Uterus (tissue), 4 donors: Measurements from ENCODE around the gene ELOVL2. TPM values are rescaled to one million over a fixed set of nuclear protein-coding genes. Genes with fewer than 3 reads are reported as not detected.

ENCODE experiments used
- DNase-seq, 2 donors: peaks; one replicate each; pipeline ENCODE4 v3.0.0-alpha.2; 2019 to 2020
- H3K27ac ChIP-seq, 2 donors: fragments of 200-600 bp; sonication (generic); 1 replicate in 1 of 2; 2 replicates in 1 of 2; pipeline ENCODE4 v1.5.1; 2016 to 2018
- H3K27me3 ChIP-seq, 2 donors: fragments of 200-600 bp; sonication (generic); one replicate each; pipeline ENCODE4 v1.5.1; 2018 to 2019; ENCODE audit warnings: control low read depth in 1 of 2
- H3K36me3 ChIP-seq, 2 donors: fragments of 200-600 bp; sonication (generic); one replicate each; pipeline ENCODE4 v1.5.1; 2019; ENCODE audit warnings: control low read depth in 1 of 2
- H3K4me1 ChIP-seq, 2 donors: fragments of 200-600 bp; sonication (generic); one replicate each; pipeline ENCODE4 v1.5.1; 2018 to 2019; ENCODE audit warnings: control low read depth in 1 of 2
- H3K4me3 ChIP-seq, 2 donors: fragments of 200-600 bp; sonication (generic); 1 replicate in 1 of 2; 2 replicates in 1 of 2; pipeline ENCODE4 v1.5.1; 2018 to 2019; ENCODE audit warnings: mild to moderate bottlenecking in 1 of 2
- H3K9me3 ChIP-seq, 2 donors: fragments of 200-600 bp; sonication (generic); one replicate each; pipeline ENCODE4 v1.5.1; 2019; ENCODE audit warnings: control low read depth in 1 of 2
- POLR2A ChIP-seq, 2 donors: fragments of 450-650 bp; IDR thresholded peaks; one replicate each; pipeline ENCODE4 v1.6.1; 2016; ENCODE audit warnings: antibody characterized with exemption in 2 of 2, mild to moderate bottlenecking in 1 of 2, moderate library complexity in 1 of 2
- intact Hi-C: fragments of 100-400 bp; cut with DNase I; formaldehyde crosslinking; loops from one replicate; pipeline ENCODE4 v1.15.1; 2023; ENCODE audit warnings: low total_unique reads
- total RNA-seq, 4 donors: library from RNA; depleted of rRNA in 3 of 4; stranded (reverse); fragments of >200 nt in 3 of 4; gene quantifications; one replicate each; pipeline versions ENCODE4 v1.1.0 to v1.2.4, GENCODE V29; 2014 to 2023
- TF ChIP-seq, protein P1 (sequence below), 4 experiments: fragments of 200-600 bp in 2 of 4; fragments of 450-650 bp in 2 of 4; sonication (generic) in 2 of 4; IDR thresholded peaks; one replicate each; pipeline ENCODE4 v1.5.1; 2016 to 2019; ENCODE audit warnings: antibody characterized with exemption in 4 of 4, mild to moderate bottlenecking in 2 of 4, moderate library complexity in 1 of 4
- donor health status: DM: yes; HTN: yes; CAD: no.

Gene ELOVL2
- total RNA-seq, 4 donors from 2014 or later: 0.09 to 3.5 TPM; not detected in 2

DNA sequence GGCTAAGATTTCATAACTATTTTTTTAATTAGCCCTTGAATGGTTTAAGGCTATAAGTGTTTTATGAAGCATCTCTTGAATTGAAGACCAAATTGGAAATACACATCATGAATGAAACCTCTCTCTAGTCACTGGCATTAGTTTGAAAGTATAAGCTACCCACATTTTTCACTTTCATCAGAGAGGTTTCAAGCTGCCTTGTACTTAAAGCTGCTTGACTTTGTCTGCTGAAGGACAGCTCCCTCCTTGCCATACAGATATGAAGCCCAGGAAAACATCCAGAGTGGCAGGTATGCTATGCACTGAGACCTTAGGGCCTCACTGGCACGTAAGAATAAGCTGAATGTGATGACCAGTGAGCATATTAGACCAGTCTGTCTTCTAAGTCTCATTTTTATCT lies 62.7 kb downstream of the ELOVL2 start:
- Histone ChIP-seq H3K27me3 (no peaks in the 10 kb centered on the region), H3K27ac (no peak overlapping the region), H3K4me1 (no peaks in the 10 kb centered on the region), H3K4me3 (no peak overlapping the region), H3K9me3 (no peaks in the 10 kb centered on the region), H3K36me3 (no peaks in the 10 kb centered on the region)
- no peak for TF ChIP-seq POLR2A (IDR thresholded peaks at IDR 0.05)
- TF ChIP-seq, protein P1, sequence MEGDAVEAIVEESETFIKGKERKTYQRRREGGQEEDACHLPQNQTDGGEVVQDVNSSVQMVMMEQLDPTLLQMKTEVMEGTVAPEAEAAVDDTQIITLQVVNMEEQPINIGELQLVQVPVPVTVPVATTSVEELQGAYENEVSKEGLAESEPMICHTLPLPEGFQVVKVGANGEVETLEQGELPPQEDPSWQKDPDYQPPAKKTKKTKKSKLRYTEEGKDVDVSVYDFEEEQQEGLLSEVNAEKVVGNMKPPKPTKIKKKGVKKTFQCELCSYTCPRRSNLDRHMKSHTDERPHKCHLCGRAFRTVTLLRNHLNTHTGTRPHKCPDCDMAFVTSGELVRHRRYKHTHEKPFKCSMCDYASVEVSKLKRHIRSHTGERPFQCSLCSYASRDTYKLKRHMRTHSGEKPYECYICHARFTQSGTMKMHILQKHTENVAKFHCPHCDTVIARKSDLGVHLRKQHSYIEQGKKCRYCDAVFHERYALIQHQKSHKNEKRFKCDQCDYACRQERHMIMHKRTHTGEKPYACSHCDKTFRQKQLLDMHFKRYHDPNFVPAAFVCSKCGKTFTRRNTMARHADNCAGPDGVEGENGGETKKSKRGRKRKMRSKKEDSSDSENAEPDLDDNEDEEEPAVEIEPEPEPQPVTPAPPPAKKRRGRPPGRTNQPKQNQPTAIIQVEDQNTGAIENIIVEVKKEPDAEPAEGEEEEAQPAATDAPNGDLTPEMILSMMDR (IDR thresholded peaks at IDR 0.05): no peak
- DNase-seq: no peak
- intact Hi-C loops: no loop called here

DNA sequence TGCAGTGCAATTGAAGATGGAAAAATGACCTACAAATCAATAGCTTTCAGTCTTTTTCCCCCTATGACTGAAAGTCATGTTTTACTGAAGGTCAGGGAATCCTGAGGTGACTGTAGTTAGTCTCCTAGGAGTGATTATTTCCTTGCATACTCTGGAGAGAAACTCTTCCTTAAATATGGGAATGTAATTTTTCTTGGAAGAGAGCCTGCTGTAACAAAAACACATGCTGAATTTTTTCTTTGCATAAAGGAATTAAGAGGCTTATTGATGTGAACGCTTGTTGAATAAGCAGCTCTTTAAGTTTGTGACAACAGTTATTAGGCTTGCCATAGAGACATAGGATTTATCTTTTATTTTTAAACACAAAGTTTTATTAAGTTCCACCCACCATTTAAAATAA lies 64.5 kb downstream of the ELOVL2 start:
- Histone ChIP-seq H3K4me3 (no peak overlapping the region), H3K4me1 (no peaks in the 10 kb centered on the region), H3K27ac (no peak overlapping the region), H3K27me3 (no peaks in the 10 kb centered on the region), H3K9me3 (no peaks in the 10 kb centered on the region), H3K36me3 (no peaks in the 10 kb centered on the region)
- no peak for TF ChIP-seq POLR2A (IDR thresholded peaks at IDR 0.05)
- TF ChIP-seq, protein P1 (IDR thresholded peaks at IDR 0.05): no peak
- intact Hi-C loops: no loop called here
- no peak for DNase-seq

DNA sequence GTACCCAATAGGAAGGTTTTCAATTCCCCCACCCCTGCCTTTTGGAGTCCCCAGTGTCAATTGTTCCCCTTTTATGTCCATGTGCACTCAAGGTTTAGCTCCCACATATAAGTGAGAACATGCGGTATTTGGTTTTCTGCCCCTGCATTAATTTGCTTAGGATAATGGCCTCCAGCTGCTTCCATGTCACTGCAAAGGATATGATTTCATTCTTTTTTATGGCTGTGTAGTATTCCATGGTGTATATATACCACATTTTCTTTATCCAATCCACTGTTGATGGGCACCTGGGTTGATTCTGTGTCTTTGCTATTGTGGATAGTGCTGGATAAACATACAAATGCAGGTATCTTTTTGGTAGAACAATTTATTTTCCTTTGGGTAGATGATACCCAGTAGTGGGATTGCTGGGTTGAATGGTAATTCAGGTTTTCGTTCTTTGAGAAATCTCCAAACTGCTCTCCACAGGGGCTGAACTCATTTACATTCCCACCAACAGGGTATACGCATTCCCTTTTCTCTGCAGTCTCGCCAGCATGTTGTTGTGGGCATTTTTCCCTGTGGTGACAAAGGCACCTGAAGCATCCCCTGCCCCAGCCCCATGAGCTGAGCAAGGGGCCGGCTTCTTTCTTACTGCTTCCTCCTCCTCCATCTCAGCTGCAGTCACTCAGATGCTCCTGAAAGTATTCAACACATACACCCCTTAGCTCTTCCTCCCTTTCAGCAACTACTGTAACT lies 66.7 kb downstream of the ELOVL2 start:
- Histone ChIP-seq H3K27ac (no peak overlapping the region), H3K9me3 (no peaks in the 10 kb centered on the region), H3K27me3 (no peaks in the 10 kb centered on the region), H3K4me1 (no peaks in the 10 kb centered on the region), H3K36me3 (no peaks in the 10 kb centered on the region), H3K4me3 (no peak overlapping the region)
- intact Hi-C loops: no loop called here
- no peak for DNase-seq
- TF ChIP-seq, protein P1 (IDR thresholded peaks at IDR 0.05): no peak
- no peak for TF ChIP-seq POLR2A (IDR thresholded peaks at IDR 0.05)

DNA sequence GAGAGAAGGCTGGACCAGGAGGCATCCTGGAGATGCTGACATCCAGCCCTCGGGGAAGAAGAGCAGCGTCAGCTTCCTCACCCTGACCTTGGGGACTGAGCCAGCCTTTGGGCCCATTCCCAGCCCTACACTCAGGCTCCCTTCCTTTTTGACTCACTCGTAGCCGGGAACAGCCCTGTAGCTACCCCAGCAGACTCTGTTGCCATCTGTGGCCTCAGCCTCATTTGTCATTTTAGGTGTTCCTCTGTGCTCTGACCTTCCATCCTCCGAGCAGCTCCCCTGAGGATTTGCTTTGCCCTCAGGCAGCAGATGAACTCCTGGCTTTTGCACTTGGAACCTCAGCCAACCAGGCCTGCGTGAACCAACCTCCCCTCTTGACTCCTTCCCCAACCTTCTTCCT lies 67.5 kb downstream of the ELOVL2 start:
- Histone ChIP-seq H3K4me1 (no peaks in the 10 kb centered on the region), H3K27ac (no peak overlapping the region), H3K4me3 (no peak overlapping the region), H3K36me3 (no peaks in the 10 kb centered on the region), H3K27me3 (no peaks in the 10 kb centered on the region), H3K9me3 (no peaks in the 10 kb centered on the region)
- TF ChIP-seq, protein P1 (IDR thresholded peaks at IDR 0.05): no peak
- no peak for TF ChIP-seq POLR2A (IDR thresholded peaks at IDR 0.05)
- DNase-seq: no peak
- intact Hi-C loops: no loop called here

DNA sequence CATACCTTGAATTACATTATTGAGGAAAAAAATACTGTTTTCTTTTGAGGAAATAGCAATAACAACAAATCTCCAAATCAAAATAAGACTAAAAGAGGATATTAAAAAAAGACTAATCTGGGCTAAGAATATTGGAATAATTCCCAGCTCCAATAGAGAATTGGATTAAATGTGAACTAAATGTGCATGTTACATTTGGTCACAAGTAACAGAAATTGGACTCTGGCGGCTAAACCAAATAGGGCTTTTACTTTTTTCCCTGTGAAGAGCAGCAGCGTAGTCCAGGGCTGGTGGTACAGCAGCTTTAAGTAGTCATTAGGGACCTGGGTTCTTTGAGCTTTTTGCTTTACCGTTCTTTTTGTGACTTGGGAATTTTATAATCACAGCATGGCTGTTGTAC lies 71.9 kb downstream of the ELOVL2 start:
- Histone ChIP-seq H3K4me3 (no peak overlapping the region), H3K36me3 (no peaks in the 10 kb centered on the region), H3K27ac (no peak overlapping the region), H3K9me3 (no peaks in the 10 kb centered on the region), H3K27me3 (no peaks in the 10 kb centered on the region), H3K4me1 (no peaks in the 10 kb centered on the region)
- DNase-seq: no peak
- TF ChIP-seq, protein P1 (IDR thresholded peaks at IDR 0.05): no peak
- no peak for TF ChIP-seq POLR2A (IDR thresholded peaks at IDR 0.05)
- intact Hi-C loops: no loop called here
